ENCODE measurements around the gene GRSF1.
"Not testable (repeated sequence)": the region's sequence is repeated elsewhere in the genome, so short reads cannot be mapped to it uniquely, and the experiment has no call there.

Gene GRSF1

DNA sequence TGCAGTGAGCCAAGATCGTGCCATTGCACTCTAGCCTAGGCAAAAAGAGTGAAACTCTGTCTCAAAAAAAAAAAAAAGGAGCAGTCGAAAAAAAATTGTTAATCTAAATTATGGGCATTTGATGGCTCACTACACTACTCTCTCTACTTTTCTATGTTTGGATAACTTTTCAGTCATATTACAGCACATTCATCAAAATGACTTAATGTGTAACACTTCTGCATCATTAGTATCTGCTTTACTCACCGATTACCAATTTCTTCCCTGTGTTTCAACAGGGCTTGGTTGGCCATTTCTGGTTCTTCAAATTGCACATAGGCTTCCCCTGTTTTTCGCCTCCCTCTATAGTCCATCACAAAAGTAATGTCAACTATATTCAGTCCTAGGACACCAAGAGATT lies 8.4 kb downstream of the GRSF1 start:
- DNase-seq = no peak

- DNase-seq = no peak
Observed at GRCh38 chr4:70830054-70830453, 9.6 kb downstream of the GRSF1 start.

DNA sequence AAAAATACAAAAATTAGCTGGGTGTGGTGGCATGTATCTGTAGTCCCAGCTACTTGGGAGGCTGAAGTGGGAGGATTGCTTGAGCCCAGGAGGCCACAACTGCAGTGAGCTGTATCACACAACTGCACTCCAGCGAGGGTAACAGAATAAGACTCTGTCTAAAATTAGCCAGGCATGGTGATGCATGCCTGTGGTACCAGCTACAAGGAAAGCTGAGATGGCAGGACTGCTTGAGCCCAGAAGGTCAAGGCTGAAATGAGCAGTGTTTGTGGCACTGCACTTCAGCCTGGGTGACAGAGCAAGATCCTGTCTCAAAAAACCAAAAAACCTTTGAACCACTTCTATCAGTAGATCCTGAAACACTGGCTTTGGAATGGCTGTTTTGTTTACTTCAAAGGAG lies 10.2 kb downstream of the GRSF1 start:
- no peak for DNase-seq

DNA sequence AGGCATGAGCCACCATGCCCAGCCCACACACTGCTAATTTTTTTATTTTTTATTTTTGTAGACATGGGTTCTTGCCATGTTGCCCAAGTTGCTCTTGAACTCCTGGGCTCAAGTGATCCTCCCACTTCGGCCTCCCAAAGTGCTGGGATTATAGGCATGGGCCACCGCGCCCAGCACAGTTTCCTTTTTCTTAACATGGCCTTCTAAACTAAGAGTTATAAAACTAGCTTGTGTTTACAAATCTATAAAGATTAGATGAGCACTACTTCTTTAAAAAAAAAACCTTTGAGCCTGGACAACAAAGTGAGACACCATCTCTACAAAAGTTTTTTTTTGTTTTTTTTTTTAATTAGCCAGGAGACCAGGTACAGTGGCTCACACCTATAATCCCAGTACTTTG lies 10.7 kb downstream of the GRSF1 start:
- no peak for DNase-seq

GRCh38 chr4:70818921-70819320 lies 20.8 kb downstream of the GRSF1 start:
- DNase-seq = no peak

DNA sequence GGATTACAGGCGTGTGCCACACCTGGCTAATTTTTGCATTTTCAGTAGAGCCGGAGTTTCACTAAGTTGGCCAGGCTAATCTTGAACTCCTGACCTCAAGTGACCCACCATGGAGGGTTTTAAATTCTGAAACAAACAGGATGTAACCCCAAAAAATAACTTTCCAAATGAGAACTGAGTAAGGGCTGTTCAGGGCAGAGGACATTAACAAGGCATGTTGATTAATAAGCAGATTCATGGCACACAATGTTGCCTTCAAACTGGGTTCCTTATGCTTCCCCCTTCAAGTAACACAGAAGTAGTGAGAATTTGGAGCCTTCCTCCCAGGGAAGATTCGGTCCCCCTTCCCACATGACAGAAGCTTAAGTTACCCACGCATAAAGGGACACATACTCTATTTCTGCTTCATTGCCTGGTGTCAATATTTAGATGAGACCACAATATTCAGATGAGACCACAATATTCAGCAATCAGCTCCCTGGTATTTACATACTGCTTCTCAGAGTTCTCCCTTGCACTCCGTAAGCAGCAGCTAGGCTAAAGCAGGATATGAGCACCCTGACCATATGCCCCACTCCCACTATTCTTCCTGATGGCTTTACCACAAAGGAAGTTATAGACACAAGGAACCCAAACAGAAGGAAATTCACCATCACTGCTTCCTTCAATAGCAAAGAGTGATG lies 21.4 kb downstream of the GRSF1 start:
- no peak for DNase-seq

GRCh38 chr4:70816894-70817293 lies 22.8 kb downstream of the GRSF1 start:
- no peak for DNase-seq

DNA sequence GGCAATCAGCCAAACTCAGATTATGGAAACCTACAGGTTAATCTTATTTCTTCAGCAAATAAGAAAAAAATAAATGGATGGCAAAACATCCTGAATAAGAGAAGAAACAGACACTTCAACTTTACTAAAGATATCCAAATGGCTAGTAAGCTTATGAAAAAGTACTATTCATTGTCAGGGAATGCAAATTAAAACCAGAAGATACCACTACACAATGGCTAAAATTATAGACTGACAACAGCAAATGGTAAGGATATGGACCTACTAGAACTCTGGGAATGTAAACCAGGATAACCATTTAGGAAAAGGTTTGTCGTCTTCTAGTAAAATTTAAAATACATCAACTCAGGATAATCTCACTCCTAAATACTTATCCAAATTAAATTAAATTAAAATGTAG lies 24.3 kb downstream of the GRSF1 start:
- DNase-seq = no peak

DNA sequence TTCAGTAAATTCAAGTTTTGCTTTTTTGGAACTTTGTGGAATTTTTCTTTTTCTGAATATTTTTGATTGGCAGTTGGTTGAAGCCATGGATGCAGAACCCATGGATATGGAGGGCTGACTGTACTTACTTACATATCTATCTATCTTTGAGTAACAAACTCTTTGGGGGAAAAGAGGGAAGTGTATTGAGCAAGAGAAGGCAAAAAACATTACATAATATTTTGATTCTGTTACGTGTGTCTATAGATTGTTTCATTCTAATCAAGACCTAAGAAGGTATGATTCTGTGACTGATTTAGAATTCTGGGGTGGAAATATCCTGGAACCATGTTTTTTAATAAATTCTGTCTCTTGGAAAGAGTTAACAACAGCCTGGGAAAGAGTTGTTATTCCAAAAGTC lies 31.5 kb downstream of the GRSF1 start:
- no peak for DNase-seq

GRCh38 chr4:70802928-70803580 lies 36.6 kb downstream of the GRSF1 start:
- DNase-seq = no peak

DNA sequence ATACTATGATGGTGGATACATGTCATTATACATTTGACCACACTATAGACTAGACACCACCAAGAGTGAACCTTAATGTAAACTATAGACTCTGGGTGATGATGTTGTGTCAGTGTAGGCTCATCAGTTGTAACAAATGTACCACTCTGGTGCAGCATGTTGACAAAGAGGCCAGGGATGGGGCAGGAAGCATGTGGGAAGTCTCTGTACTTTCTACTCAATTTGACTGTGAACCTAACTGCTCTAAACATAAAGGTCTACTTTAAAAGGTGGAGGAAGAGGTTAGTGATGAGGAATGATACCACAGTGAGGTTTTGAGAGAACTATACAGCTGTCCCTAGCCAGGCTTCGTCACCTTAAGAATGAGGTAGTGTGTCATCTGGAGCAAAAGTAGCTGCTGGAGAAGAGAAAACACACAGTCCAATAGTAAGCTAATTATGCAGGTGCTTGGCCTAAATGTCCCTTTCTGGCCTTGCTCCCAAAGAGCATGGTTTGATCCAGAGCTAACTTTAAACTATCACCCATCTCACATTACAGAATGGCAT lies 38.4 kb downstream of the GRSF1 start:
- DNase-seq = no peak

- no peak for DNase-seq
Observed at GRCh38 chr4:70793626-70794025, 46.1 kb downstream of the GRSF1 start.

- DNase-seq = no peak
Observed at GRCh38 chr4:70788733-70789132, 51.0 kb downstream of the GRSF1 start.

GRCh38 chr4:70787496-70787895 lies 52.2 kb downstream of the GRSF1 start:
- no peak for DNase-seq

DNA sequence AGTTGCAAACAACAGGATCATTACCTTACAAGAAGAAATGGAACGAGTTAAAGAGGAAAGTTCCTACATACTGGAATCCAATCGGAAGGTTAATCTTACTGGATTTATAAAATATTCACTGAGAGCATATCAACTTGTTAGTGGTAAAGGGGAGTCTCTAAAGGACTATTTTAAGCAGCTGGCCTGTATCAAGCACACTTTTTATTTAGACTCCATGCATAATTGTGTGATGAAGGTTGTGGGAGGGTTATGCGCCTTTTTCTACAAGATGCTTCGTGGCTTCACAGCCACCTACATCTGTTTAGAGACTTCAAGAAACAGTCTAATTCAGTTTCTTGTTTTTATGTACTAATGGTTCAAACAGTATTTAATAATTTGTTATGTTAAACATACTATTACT lies 56.6 kb downstream of the GRSF1 start:
- no peak for DNase-seq

GRCh38 chr4:70778888-70779422 lies 60.7 kb downstream of the GRSF1 start:
- DNase-seq = no peak

DNA sequence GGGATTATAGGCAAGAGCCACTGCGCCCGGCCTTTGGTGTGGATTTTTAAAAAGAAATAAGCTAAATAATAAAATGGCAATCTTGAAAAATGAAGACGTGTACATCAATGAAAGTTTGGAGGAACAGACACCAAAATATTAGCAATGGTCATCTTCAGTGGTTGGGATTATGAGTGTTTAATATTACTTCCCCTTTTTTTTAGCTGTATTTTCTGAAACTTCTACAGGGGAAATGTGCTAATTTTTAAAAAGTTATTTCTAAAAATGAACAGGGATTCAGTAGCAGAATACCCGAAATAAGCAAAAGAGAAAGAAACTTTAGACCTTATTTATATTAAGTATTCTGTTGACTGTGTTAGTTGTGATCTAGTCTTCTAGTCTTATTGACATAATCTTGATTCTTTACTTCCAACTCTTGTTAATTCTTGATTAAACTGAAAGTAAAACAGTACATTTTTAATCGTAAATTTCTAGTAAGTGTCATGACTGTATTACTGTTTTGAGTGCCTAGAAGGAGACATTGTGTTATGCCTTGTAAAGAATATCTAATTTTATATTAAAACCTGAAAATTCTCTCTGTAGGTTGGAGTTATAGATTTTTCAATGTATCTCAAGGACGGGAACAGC lies 66.6 kb downstream of the GRSF1 start:
- DNase-seq = no peak

DNA sequence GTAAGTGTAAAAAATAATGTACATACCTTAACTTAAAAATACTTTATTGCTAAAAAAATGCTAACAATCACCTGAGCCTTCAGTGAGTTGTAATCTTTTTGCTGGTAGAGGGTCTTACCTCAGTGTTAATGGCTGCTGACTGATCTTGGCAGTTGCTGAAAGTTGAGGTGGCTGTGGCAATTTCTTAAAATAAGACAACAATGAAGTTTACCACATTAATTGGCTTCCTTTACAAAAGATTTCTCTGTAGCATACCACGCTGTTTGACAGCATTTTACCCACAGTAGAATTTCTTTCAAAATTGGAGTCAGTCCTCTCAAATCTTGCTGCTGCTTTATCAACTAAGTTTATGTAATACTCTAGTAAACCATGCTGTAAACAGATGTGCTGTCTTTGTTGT lies 70.3 kb downstream of the GRSF1 start:
- DNase-seq = not testable (repeated sequence)

DNA sequence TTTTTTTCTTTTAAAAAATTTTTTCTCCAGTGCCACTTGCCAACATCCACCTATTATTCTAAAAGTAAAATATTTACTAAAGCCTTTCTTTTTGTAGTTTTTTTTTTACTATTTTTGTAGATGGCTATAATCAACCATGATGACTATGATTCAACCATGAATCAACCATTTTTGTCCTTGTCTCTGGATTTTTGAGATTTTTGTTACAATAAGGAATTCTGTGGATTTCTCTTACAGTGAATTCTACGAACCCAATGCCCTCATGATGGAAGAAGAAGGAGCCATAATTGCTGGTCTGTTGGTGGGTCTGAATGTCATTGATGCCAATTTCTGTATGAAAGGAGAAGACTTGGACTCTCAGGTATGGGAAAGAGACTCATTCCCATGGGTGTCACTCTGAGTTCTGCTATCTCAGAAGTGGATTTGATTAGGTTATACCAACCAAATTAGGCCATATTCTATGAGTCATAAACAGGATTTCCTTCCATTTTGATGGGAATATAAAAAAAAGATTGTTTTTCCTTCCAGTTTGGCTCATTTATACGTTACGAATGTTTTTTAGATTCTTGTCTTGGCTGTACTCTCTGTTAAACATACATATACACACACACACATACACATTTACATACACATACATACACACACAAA lies 71.3 kb downstream of the GRSF1 start:
- DNase-seq = no peak

Data from NCI-H2227 treated with DMSO at 0.1 percent for 48 hours (cell line).